H54 (cell line): Measurements from ENCODE around the gene MPPED2.

ENCODE experiments used
- DNase-seq: peaks from one replicate; pipeline ENCODE4 v3.0.0; 2011; ENCODE audit warnings: low spot score, mixed read lengths; ENCODE audit not compliant: insufficient read length
- FAIRE-seq: peaks from 3 replicates; lab custom pipeline; 2011; peaks lifted over from hg19 to GRCh38; lab: Jason Lieb, UNC
- POLR2A ChIP-seq: IDR thresholded peaks from 2 replicates; pipeline ENCODE4 v1.6.1; 2011; ENCODE audit warnings: low read depth, mild to moderate bottlenecking, low read length

The MPPED2 gene

DNA sequence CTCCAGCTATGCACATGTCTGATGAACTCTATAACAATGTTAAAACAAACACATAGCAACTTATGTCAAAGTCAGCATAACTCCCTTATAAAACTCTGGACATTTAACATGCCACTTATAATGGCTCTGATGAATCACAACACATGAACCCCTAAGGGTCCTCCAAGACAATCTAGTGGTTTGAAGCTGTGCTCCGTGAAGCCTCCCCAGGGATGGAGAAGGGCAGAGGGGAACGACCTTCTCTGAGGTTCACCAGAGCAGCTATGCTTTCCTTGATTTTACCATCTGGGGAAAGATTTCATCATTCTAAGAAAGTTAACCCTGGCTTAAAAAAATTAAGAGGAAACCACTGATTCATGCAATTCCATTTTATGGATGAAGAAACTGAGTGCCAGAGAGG is 84.4 kb downstream of the MPPED2 start:
- no peak for FAIRE-seq
- no peak for DNase-seq
- TF ChIP-seq POLR2A = no peak

DNA sequence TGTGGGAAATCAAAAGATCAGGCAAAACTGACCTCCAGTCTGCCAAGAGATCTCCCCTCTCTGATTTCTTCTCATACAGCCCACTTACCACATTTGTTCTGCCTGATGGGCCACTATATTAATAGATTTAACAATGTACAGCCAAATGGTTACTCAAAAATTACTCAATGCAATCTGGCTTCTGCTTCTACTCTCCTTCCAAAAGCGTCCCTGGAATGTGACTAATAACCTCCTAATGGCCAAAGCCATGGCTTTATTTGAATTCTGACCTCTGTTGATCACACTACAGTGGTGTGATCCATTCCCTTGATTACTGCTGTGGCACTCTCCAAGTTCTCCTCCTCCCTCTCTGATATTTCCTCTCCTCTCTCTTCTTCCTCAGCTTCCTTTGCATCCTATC is 86.2 kb downstream of the MPPED2 start:
- no peak for FAIRE-seq
- no peak for TF ChIP-seq POLR2A

DNA sequence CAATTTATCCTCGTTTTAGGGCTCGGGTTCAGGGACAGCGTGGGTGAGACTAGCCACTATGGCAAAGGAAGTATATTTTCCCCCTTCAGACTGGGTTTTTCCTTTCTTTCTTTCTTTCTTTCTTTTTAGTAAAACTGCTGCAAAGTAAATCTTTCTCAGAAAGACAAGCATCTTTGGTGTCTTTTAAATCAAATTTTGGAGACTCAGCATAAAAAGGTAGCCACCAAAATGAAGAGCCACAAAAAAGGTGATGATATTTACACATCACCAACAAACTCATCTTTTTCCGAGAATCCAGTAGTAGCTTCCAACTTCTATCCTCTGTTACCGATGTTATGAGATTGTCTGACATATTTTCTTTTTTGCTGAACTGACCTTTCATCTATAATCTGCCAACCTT is 88.6 kb downstream of the MPPED2 start:
- TF ChIP-seq POLR2A = no peak
- FAIRE-seq (no peak), DNase-seq (no peak)

More for the DNA sequence above, 86.2 kb downstream of the MPPED2 start:
- DNase-seq = no peak

DNA sequence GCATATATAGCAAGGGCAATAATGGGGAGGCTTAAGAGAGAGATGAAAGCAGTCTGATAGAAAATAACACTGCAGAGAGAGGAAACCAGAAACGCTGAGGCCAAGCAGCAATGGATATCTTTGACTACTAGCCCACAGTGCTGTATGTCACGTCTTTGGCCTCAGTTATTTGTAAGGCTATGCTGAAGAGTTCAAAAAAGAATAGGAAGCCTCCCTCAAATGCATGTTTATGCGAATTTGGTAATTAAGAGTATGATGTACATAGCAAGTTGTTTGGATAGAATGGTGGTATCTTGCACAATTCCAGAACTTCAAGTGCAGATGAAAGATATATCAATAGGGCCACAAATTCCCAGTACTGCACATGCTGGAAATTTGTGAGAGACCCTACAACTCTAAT is 89.2 kb downstream of the MPPED2 start:
- no peak for FAIRE-seq
- TF ChIP-seq POLR2A = no peak

DNA sequence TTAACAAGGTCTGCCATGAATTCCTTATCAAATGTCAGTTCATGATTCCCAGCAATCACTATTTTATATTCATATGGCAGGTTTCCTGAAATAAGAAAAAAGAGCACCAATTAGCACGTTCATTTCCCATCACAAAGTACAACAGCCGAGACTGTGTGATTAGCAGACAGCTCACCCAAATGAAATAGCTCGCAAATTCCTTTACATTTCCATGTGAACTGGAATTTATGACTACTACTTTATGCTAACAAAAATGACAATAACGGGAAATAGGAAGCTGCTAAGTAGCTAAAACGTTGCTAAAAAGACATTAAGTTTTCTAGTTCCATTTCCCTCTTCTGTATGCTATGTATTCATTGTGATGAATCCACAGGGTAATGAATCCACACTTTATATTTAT is 90.7 kb downstream of the MPPED2 start:
- no peak for FAIRE-seq
- no peak for DNase-seq
- no peak for TF ChIP-seq POLR2A

More for the DNA sequence above, 89.2 kb downstream of the MPPED2 start:
- no peak for DNase-seq

DNA sequence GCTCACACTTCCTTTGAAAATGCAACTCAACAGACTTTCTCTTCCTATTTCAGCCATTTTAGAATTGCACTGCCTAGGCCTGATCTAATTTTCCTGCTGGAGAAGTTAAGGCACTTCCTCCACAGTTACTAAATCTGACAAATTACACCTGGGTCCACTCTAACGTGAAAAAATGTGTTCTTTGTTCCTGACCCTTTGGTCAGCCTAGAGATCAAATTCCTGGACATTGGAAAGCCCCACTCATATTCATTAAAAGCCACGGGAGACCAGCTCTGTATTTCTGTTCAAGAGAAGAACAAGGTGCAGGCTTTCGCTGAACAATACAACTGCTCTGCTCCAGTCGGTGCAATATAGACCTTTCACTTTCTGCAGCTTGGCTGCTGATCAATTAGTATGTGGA is 96.6 kb downstream of the MPPED2 start:
- no peak for TF ChIP-seq POLR2A
- no peak for FAIRE-seq
- DNase-seq = no peak

DNA sequence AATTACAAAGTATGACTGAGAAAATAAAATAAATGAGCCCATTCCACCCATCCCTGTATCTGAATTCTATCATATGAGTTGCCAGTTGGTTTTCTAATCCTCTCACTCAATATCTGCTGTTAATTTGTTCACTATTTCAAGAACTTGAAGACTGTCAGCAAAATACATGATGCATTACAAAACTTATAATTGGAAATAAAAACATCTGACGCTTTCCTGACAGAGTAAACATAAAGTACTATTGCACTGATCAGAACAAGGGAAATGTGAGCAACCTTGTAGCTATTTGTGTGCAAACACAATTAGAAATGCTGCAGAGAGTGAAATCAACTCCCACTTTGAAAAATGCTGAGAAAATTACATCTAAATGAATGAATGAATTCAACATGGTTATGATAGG is 97.1 kb downstream of the MPPED2 start:
- FAIRE-seq (no peak), DNase-seq (no peak)
- no peak for TF ChIP-seq POLR2A

DNA sequence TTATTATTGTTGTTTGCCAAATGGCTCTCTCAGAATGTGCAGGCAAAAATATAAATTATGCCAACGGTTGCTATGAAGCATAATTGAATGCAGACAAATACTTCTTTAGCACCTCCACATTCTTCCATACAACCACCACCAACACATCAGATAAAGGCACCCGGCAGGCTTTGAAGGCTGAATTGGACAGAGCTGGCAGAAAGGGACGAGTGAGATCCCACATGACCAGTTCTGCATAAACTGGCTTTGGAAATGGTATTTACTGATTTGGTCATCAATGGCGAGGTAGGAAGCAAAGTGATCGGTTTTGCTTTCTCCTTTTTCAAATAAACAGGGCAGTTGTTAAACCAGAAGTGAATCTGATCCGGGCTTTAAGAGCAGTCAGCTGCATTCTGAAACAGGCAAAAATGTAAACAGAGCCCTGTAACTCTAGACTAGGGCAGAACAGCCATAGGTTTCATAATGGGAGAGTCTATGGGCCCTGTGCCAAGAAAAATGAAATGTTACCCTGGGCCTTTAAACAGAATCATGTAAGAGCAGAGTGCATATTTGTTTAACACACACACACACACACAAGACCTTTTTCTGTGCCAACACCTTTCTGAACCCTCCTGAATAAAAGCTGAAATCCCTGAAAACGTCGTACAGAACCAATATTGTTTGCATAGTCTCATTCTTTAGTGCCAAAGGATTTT is 97.7 kb downstream of the MPPED2 start:
- FAIRE-seq = no peak
- no peak for TF ChIP-seq POLR2A
- DNase-seq = no peak

DNA sequence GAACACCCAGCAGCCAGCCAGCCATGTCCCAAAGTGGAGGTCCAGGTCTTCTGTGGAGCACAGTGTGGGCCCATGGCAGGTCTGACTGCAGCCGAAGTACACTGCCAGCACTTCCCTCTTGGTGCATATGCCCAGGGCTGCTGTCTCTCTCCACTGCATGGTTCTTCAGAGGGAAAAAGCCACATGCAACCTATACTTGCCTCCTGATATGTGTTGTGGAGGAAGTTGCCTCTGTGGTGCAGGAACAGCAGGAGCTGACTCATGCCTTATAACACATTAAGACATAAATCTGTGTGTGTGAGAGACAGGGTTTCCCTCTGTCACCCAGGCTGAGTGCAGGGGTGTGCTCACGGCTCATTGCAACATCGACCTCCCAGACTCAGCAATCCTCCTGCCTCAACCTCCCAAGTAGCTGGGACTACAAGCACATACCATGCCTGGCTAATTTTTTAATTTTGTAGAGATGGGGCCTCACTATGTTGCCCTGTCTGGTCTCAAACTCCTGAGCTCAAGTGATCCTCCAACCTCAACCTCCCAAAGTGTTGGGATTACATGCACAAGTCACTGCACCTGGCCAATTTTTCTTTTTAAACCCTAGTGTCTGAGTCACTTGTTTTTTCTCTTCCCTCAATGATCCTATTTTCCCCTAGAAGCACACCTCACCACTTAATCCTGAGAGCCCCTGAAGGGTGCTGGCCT is 98.8 kb downstream of the MPPED2 start:
- TF ChIP-seq POLR2A = no peak
- no peak for DNase-seq
- FAIRE-seq = no peak

DNA sequence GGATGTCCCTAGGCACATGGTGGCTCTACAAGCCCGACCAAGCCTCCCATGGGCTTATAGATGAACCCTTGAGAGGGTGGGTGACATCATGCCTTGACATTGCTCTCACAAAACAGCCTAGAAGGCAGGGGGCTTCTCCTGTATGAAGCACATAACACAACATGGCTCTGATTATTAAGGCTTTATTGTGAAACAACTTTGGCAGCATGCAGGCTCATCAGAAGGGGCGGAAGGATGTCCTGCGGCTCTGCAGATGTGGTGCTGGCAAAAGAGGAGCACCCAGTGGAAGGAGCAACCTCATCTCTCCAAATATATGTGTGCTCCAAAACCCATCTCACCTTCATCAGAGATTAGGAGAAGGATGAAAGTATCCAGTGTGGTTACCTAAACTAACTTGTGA is 100.4 kb downstream of the MPPED2 start:
- DNase-seq (no peak), FAIRE-seq (no peak)
- TF ChIP-seq POLR2A = no peak

DNA sequence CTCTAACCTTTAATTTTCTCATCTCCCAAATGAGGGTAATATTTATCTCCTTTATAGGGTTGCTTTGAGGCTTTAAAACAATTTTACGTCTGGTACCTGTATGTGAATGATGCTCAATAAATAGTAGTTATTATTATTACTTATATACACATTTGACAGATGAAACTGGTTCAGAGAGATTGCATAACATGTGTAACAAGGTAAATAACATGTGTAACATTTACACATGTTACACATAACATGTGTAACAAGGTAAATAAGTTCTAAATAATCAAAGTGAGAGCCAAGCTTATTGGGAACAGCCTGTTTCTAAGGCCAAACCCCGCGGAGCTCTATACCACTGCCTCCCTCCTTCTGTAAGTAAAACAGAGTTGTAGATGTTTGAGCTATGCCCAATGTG is 100.9 kb downstream of the MPPED2 start:
- TF ChIP-seq POLR2A = no peak
- FAIRE-seq = no peak
- DNase-seq = no peak

DNA sequence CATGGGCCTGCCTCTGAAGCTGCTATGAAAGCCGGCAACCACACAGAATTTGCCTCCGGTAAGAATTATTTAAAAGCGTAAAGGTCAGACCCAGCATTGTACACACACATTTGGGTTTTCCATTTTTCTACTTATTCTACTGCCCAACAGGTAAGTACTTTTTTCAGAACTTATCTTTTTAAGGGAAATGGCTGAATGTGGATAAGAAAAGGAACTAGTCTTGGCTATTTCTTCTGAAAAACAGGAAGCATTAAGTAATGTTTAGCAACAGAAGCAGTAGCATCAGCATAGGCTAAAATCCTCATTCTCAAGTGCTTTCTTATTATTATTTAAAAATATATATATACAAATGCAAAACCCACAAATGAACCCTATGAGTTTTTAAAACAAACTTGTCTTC is 103.1 kb downstream of the MPPED2 start:
- no peak for DNase-seq
- no peak for TF ChIP-seq POLR2A
- FAIRE-seq = no peak

DNA sequence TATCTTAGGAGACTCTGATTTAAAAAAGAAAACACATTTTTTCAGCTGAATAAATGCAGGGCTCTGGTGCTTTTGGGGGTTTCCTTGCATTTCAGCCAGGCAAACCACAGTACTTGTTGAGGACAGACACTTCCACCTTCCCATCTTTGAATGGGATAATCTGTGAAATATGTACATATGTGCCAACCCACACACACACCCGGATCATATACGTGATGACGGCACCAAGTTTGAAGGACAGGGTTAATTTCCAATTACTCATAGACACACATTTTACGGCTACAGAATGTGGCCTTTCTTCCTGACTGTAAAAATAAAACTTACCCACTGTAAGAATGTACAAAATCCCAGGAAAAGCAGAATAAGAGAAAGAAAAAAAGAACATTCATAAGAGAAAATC is 104.4 kb downstream of the MPPED2 start:
- DNase-seq = no peak
- FAIRE-seq = no peak
- TF ChIP-seq POLR2A = no peak

DNA sequence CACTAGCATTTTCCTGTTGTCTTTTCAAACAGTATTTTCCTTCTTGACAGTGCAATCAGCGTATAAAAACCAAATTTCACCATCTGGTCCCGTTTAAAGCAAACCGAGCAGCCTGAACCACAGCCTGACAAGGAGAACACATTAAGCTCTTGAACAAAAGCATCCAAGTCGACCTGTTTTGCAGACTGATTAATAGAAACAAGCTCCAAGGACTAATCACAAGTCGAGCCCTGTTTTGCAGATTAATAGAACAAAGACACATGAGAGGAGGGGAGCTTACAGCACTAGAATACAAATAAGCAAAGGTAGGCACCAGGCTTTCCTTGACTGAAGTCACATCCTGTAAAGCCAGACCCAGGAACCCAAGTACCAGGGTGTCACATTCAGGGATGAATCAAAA is 104.8 kb downstream of the MPPED2 start:
- FAIRE-seq (no peak), DNase-seq (no peak)
- TF ChIP-seq POLR2A = no peak

DNA sequence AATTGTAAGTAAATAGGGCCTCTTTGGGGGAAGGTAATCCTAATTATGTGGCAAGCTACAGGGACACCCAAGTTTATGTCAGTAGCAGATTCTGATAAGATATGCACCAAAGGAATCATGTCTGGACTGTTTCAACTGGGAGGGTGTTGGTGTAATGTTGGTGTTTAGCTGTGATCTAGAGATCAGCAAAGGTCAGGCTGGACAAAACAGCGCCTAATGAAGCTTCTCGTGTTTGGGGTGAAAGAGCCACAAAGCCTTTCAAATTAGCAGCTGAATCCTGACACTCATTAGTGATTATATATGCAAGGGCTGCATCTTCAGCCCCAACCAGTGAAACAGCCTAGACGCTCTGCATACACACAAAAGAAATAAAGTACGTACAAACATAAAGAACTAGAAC is 106.3 kb downstream of the MPPED2 start:
- FAIRE-seq (no peak), DNase-seq (no peak)
- no peak for TF ChIP-seq POLR2A
